ENCODE measurements around the gene ECE1.

DNA sequence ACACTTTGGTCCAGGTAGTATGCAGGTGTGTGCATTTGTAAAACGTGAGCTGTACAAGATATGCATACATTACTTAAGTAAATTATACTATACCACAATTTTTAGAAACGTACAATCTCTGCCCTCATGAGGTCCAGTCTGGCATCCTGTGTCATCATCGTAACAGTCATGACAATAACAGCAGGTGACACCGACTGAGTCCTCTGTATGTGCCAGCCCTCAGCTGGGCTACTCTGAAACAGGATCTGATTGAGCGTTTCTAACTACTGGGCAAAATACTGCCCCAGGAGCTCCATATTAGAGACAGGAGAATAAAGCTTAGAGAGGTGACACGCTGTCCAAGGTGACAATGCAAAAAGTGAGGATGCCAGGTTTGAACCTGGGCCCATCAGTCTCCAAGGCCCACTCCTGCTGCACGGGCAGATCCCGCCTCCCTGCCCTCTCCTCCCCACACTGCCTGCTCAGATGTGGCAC, 47.2 kb upstream of the ECE1 start:
- TF ChIP-seq, protein P1, sequence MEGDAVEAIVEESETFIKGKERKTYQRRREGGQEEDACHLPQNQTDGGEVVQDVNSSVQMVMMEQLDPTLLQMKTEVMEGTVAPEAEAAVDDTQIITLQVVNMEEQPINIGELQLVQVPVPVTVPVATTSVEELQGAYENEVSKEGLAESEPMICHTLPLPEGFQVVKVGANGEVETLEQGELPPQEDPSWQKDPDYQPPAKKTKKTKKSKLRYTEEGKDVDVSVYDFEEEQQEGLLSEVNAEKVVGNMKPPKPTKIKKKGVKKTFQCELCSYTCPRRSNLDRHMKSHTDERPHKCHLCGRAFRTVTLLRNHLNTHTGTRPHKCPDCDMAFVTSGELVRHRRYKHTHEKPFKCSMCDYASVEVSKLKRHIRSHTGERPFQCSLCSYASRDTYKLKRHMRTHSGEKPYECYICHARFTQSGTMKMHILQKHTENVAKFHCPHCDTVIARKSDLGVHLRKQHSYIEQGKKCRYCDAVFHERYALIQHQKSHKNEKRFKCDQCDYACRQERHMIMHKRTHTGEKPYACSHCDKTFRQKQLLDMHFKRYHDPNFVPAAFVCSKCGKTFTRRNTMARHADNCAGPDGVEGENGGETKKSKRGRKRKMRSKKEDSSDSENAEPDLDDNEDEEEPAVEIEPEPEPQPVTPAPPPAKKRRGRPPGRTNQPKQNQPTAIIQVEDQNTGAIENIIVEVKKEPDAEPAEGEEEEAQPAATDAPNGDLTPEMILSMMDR (conservative IDR thresholded peaks at IDR 0.05; ENCODE audit: low read length), result no peak
- no peak for TF ChIP-seq EZH2phosphoT487 (IDR thresholded peaks at IDR 0.05; ENCODE audit: borderline replicate concordance)
